SU-DHL-6 (cell line): Measurements from ENCODE around the gene CCDC70.

Experiments
- H2AFZ ChIP-seq: fragments of 200-600 bp; sonication (generic); 2 replicates; pipeline ENCODE4 v1.6.1; 2014; ENCODE audit warnings: low read depth, mild to moderate bottlenecking, moderate library complexity, mixed read lengths, antibody characterized with exemption, low read length; ENCODE audit not compliant: severe bottlenecking
- H3F3A ChIP-seq: fragments of 200-600 bp; shearing (Covaris generic); 2 replicates; pipeline ENCODE4 v1.6.0; 2016; ENCODE audit warnings: antibody characterized with exemption, mild to moderate bottlenecking; ENCODE audit not compliant: insufficient read depth
- H3K27ac ChIP-seq: fragments of 200-600 bp; sonication (generic); 2 replicates; pipeline ENCODE4 v1.5.1; 2016; ENCODE audit warnings: low read depth, mild to moderate bottlenecking, low read length, moderate library complexity, mixed read lengths
- H3K27me3 ChIP-seq: fragments of 200-600 bp; sonication (generic), shearing (Covaris generic); 2 replicates; pipeline ENCODE4 v1.6.0; 2014; ENCODE audit warnings: mild to moderate bottlenecking, low read length
- H3K36me3 ChIP-seq: fragments of 200-600 bp; sonication (generic); 2 replicates; pipeline ENCODE4 v1.6.1; 2014; ENCODE audit warnings: mild to moderate bottlenecking, low read length, mixed read lengths
- H3K4me2 ChIP-seq: fragments of 300-600, 200-600 bp; shearing (Covaris generic), sonication (generic); 2 replicates; pipeline ENCODE4 v1.6.0; 2014; ENCODE audit warnings: low read length, low read depth, mild to moderate bottlenecking; ENCODE audit not compliant: poor library complexity, severe bottlenecking
- H3K4me3 ChIP-seq: fragments of 200-600 bp; sonication (generic); 2 replicates; pipeline ENCODE4 v1.5.1; 2014; ENCODE audit warnings: antibody characterized with exemption, low read length, mild to moderate bottlenecking, mixed read lengths; ENCODE audit not compliant: insufficient read depth, poor library complexity, severe bottlenecking
- H3K79me2 ChIP-seq: fragments of 200-600 bp; sonication (generic); 2 replicates; pipeline ENCODE4 v1.6.1; 2014; ENCODE audit warnings: mild to moderate bottlenecking, low read length, moderate library complexity; ENCODE audit not compliant: insufficient read depth
- H3K9ac ChIP-seq: fragments of 200-600 bp; sonication (generic); 2 replicates; pipeline ENCODE4 v1.7.0; 2014; ENCODE audit warnings: mild to moderate bottlenecking, low read length
- H3K9me2 ChIP-seq: fragments of 200-600 bp; sonication (generic); replicated peaks from 2 replicates; pipeline ENCODE4 v1.6.1; 2014; ENCODE audit warnings: low read length; ENCODE audit not compliant: insufficient read depth
- H3K9me3 ChIP-seq: fragments of 200-600 bp; sonication (generic); 2 replicates; pipeline ENCODE4 v1.6.1; 2014; ENCODE audit warnings: low read length, mixed read lengths; ENCODE audit not compliant: insufficient read depth
- H4K20me1 ChIP-seq: fragments of 200-600 bp; sonication (generic); 2 replicates; pipeline ENCODE4 v1.6.1; 2014; ENCODE audit warnings: low read depth, mild to moderate bottlenecking, antibody characterized with exemption, low read length, moderate library complexity, mixed read lengths
- EZH2phosphoT487 ChIP-seq: fragments of 200-600 bp; sonication (generic), shearing (Covaris generic); conservative IDR thresholded peaks from 2 replicates; pipeline ENCODE4 v1.6.1; 2018; ENCODE audit warnings: mild to moderate bottlenecking, antibody characterized with exemption, low read length, moderate library complexity, mixed read lengths
- TF ChIP-seq, protein P1 (sequence below): fragments of 200-600 bp; sonication (generic); IDR thresholded peaks from one replicate; pipeline ENCODE4 v1.5.1; 2017; ENCODE audit warnings: antibody characterized with exemption, mild to moderate bottlenecking, low read length, moderate library complexity; ENCODE audit not compliant: insufficient read depth, poor library complexity, severe bottlenecking

CCDC70 gene

DNA sequence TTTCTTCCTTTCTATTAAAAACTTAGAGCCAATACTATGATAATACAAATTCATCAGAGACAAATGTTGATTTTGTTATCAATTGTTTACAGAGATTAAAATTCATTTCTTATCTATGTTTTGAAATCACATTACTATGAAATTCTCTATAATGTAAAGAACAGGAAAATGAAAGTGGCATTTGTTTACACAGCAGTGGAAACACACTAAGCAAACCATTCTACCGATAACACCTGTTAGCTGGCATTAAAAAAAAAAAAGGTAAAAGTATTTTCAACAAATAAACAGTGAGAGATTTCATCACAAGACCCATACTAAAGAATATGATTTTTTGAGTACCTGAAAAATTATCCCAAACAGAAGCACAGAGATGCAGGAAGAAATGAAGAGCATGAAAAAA lies 4.8 kb upstream of the CCDC70 start:
- TF ChIP-seq EZH2phosphoT487 = no peak
- TF ChIP-seq, protein P1, sequence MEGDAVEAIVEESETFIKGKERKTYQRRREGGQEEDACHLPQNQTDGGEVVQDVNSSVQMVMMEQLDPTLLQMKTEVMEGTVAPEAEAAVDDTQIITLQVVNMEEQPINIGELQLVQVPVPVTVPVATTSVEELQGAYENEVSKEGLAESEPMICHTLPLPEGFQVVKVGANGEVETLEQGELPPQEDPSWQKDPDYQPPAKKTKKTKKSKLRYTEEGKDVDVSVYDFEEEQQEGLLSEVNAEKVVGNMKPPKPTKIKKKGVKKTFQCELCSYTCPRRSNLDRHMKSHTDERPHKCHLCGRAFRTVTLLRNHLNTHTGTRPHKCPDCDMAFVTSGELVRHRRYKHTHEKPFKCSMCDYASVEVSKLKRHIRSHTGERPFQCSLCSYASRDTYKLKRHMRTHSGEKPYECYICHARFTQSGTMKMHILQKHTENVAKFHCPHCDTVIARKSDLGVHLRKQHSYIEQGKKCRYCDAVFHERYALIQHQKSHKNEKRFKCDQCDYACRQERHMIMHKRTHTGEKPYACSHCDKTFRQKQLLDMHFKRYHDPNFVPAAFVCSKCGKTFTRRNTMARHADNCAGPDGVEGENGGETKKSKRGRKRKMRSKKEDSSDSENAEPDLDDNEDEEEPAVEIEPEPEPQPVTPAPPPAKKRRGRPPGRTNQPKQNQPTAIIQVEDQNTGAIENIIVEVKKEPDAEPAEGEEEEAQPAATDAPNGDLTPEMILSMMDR = no peak
- H2AFZ ChIP-seq = no peak overlapping the region

DNA sequence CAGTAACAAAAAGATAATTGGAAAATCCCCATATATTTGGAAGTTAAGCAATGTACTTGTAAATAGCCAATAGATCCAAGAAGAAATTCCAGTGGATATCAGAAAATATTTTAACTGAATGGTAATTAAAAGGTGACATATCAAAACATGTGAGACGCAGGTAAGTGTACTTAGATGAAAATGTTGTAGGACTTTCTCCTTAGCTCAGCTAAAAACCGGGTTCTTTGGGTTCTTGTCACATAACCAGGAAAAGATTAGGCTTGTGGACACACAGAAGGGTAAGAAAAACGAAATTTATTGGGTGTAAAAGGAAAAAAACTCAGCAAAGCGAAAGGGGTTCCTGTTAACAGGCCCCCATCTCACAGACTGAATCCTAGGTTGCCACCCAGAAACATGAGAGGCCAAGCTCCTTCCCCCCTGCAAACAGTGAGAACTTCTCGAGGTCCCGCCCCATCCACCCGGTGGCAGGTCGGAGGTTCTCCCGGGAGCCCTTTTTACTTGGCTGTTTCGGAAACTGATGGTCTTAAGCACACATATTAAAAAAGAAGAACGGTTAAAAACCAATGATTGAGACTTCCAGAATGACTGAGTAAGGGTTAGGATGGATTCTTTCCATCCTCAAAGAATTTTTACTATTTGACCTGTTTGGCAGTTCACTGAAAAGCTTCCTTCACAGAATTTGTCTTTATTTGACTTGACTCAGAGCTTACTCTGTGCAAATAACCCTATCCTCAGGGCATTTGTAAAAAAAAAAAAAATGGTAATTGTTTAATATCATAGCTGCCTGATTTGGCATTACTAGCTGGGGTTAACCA lies 3.1 kb upstream of the CCDC70 start:
- Histone ChIP-seq H3K36me3 (no peaks in the 10 kb centered on the region), H3K79me2 (no peaks in the 10 kb centered on the region), H3K9me3 (no peaks in the 10 kb centered on the region), H3K27ac (no peak overlapping the region), H3K9me2 (no peaks in the 10 kb centered on the region), H3K9ac (no peak overlapping the region), H4K20me1 (no peaks in the 10 kb centered on the region), H2AFZ (no peak overlapping the region), H3K4me2 (no peak overlapping the region), H3K4me3 (no peak overlapping the region), H3F3A (no peaks in the 10 kb centered on the region), H3K27me3 (no peaks in the 10 kb centered on the region)
- TF ChIP-seq EZH2phosphoT487 = no peak
- TF ChIP-seq, protein P1 = no peak

More for the DNA sequence above, 4.8 kb upstream of the CCDC70 start:
- H3K9me2 ChIP-seq = no peaks in the 10 kb centered on the region
- no peaks in the 10 kb centered on the region for H3K36me3 ChIP-seq
- no peak overlapping the region for H3K9ac ChIP-seq
- no peaks in the 10 kb centered on the region for H3F3A ChIP-seq
- no peak overlapping the region for H3K4me3 ChIP-seq
- H3K4me2 ChIP-seq = no peak overlapping the region
- H3K27ac ChIP-seq = no peak overlapping the region
- no peaks in the 10 kb centered on the region for H3K79me2 ChIP-seq
- H3K9me3 ChIP-seq = no peaks in the 10 kb centered on the region
- no peaks in the 10 kb centered on the region for H4K20me1 ChIP-seq
- H3K27me3 ChIP-seq = no peaks in the 10 kb centered on the region

DNA sequence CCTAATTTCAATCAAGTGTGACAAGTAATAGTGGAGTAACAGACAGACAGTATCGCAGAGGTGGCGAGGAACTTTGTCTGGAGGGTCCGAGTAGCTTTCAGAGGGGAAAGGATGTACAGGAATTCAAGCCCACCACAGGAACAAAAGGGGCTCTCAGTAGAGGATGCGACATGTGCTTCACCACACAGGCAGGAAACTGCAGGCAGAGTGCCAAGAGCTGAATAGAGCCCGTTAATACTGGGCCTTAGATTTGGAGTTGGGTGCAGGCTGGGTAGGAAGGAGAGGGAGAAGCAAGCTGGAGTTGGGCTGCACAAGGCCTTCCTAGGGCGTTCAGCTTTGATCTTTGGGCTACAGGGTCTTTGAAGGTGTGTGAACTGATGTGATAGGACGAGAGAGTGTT lies 1.2 kb downstream of the CCDC70 start:
- Histone ChIP-seq H3K27ac (no peak overlapping the region), H3K36me3 (no peaks in the 10 kb centered on the region), H3K4me3 (no peak overlapping the region), H3K9me2 (no peaks in the 10 kb centered on the region), H3K79me2 (no peaks in the 10 kb centered on the region), H3K27me3 (no peaks in the 10 kb centered on the region), H2AFZ (no peak overlapping the region), H3F3A (no peaks in the 10 kb centered on the region), H3K9me3 (no peaks in the 10 kb centered on the region), H3K4me2 (no peak overlapping the region), H3K9ac (no peak overlapping the region), H4K20me1 (no peaks in the 10 kb centered on the region)
- TF ChIP-seq, protein P1 = no peak
- no peak for TF ChIP-seq EZH2phosphoT487
